ENCODE data around the gene MICAL3.

MICAL3 gene

GRCh38 chr22:17794726-17795542 lies 229.4 kb downstream of the MICAL3 start:
- no peak for DNase-seq (ENCODE audit: low spot score)
- TF ChIP-seq CTCF (IDR thresholded peaks at IDR 0.05; ENCODE audit: extremely low read depth, insufficient read depth, missing control alignments): no peak
- in situ Hi-C loops (cut with MboI; ENCODE audit: low pct_unique_long_range_greater_than_20kb, low sequenced_read_pairs, unreplicated experiment): no loop called here

- no peak for TF ChIP-seq CTCF (IDR thresholded peaks at IDR 0.05; ENCODE audit: extremely low read depth, insufficient read depth, missing control alignments)
- no peak for DNase-seq (ENCODE audit: low spot score)
- in situ Hi-C loops (cut with MboI; ENCODE audit: low pct_unique_long_range_greater_than_20kb, low sequenced_read_pairs, unreplicated experiment): no loop called here
Observed at GRCh38 chr22:17792854-17793434, 231.4 kb downstream of the MICAL3 start.

GRCh38 chr22:17792299-17792698 lies 232.1 kb downstream of the MICAL3 start:
- DNase-seq (ENCODE audit: low spot score): no peak
- in situ Hi-C loops (cut with MboI; ENCODE audit: low pct_unique_long_range_greater_than_20kb, low sequenced_read_pairs, unreplicated experiment): no loop called here
- TF ChIP-seq CTCF (IDR thresholded peaks at IDR 0.05; ENCODE audit: extremely low read depth, insufficient read depth, missing control alignments): peak; percentile 33

GRCh38 chr22:17791196-17791595 lies 233.2 kb downstream of the MICAL3 start:
- in situ Hi-C loops (cut with MboI; ENCODE audit: low pct_unique_long_range_greater_than_20kb, low sequenced_read_pairs, unreplicated experiment): no loop called here
- no peak for DNase-seq (ENCODE audit: low spot score)
- TF ChIP-seq CTCF (IDR thresholded peaks at IDR 0.05; ENCODE audit: extremely low read depth, insufficient read depth, missing control alignments): no peak

GRCh38 chr22:17789379-17790200 lies 234.8 kb downstream of the MICAL3 start:
- in situ Hi-C loops (cut with MboI; ENCODE audit: low pct_unique_long_range_greater_than_20kb, low sequenced_read_pairs, unreplicated experiment): no loop called here
- no peak for TF ChIP-seq CTCF (IDR thresholded peaks at IDR 0.05; ENCODE audit: extremely low read depth, insufficient read depth, missing control alignments)
- DNase-seq (ENCODE audit: low spot score): no peak

- no peak for DNase-seq (ENCODE audit: low spot score)
- in situ Hi-C loops (cut with MboI; ENCODE audit: low pct_unique_long_range_greater_than_20kb, low sequenced_read_pairs, unreplicated experiment): no loop called here
- no peak for TF ChIP-seq CTCF (IDR thresholded peaks at IDR 0.05; ENCODE audit: extremely low read depth, insufficient read depth, missing control alignments)
Observed at GRCh38 chr22:17788528-17789378, 235.6 kb downstream of the MICAL3 start.

Measured in GM13977 (cell line).